GM21737 (cell line): ENCODE measurements around the gene PWWP2B.
"Not testable (repeated sequence)": the region's sequence is repeated elsewhere in the genome, so short reads cannot be mapped to it uniquely, and the experiment has no call there.

Experiments used
- ATAC-seq: cut with Tn5 transposase; IDR thresholded peaks from one replicate; pipeline ENCODE4 v1.9.1; 2021; ENCODE audit warnings: mild to moderate bottlenecking, moderate library complexity; ENCODE audit not compliant: unreplicated experiment

The PWWP2B gene

GRCh38 chr10:132379026-132379425 lies 18.0 kb upstream of the PWWP2B start:
- ATAC-seq = not testable (repeated sequence)

GRCh38 chr10:132380986-132381385 lies 16.0 kb upstream of the PWWP2B start:
- ATAC-seq = not testable (repeated sequence)

- ATAC-seq = no peak
These were observed 15.3 kb upstream of the PWWP2B start for GRCh38 chr10:132381741-132382140.

- no peak for ATAC-seq
These were observed 14.6 kb upstream of the PWWP2B start for GRCh38 chr10:132382231-132382922.

GRCh38 chr10:132383101-132383500 lies 13.9 kb upstream of the PWWP2B start:
- ATAC-seq = no peak

- no peak for ATAC-seq
These were observed 13.2 kb upstream of the PWWP2B start for GRCh38 chr10:132383751-132384196.

- no peak for ATAC-seq
These were observed 12.2 kb upstream of the PWWP2B start for GRCh38 chr10:132384618-132385388.

GRCh38 chr10:132385389-132385667 lies 11.7 kb upstream of the PWWP2B start:
- ATAC-seq = no peak

- no peak for ATAC-seq
These were observed 11.1 kb upstream of the PWWP2B start for GRCh38 chr10:132385721-132386418.

- no peak for ATAC-seq
These were observed 10.6 kb upstream of the PWWP2B start for GRCh38 chr10:132386419-132386831.

- ATAC-seq = not testable (repeated sequence)
These were observed 10.1 kb upstream of the PWWP2B start for GRCh38 chr10:132386896-132387295.

GRCh38 chr10:132387764-132388210 lies 9.2 kb upstream of the PWWP2B start:
- ATAC-seq = no peak

- no peak for ATAC-seq
These were observed 8.0 kb upstream of the PWWP2B start for GRCh38 chr10:132388891-132389432.

- ATAC-seq = no peak
These were observed 7.4 kb upstream of the PWWP2B start for GRCh38 chr10:132389433-132390169.

- ATAC-seq = no peak
These were observed 6.7 kb upstream of the PWWP2B start for GRCh38 chr10:132390170-132390920.

- ATAC-seq = no peak
These were observed 5.9 kb upstream of the PWWP2B start for GRCh38 chr10:132390921-132391675.

- ATAC-seq = no peak
These were observed 5.4 kb upstream of the PWWP2B start for GRCh38 chr10:132391676-132392020.

- no peak for ATAC-seq
These were observed 4.7 kb upstream of the PWWP2B start for GRCh38 chr10:132392184-132392800.
